Measurements from ENCODE around the gene RAMAC. TPM values are rescaled to one million over a fixed set of nuclear protein-coding genes. Genes with fewer than 3 reads are reported as not detected.
"Not testable (repeated sequence)": the region's sequence is repeated elsewhere in the genome, so short reads cannot be mapped to it uniquely, and the experiment has no call there.

RAMAC gene
- total and polyA plus RNA-seq, 2 of the 8 experiments (the other 6 are each of a cell fraction or from before 2014, with no cell fraction given), result 20.7 to 32.9 TPM

DNA sequence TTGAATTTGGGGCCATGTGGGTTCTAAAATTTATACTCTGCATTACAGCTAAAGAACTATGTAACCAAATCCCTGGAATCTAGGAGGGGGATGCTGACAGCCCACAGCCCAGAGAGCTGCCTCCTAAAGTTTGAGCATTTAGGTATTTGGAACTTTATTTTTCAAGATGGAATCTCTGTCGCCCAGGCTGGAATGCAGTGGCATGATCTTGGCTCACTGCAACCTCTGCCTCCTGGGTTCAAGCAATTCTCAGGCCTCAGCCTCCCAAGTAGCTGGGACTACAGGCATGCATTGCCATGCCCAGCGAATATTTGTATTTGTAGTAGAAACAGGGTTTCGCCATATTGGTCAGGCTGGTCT is 14.6 kb downstream of the RAMAC start:
- H3K27me3 ChIP-seq (replicated peaks in 1 of 4; ENCODE audit: control insufficient read depth in 3 of 4, extremely low read depth in 1 of 4, insufficient read depth in 3 of 4, low read length in 3 of 4); H2BK5ac ChIP-seq (ENCODE audit: low read depth, low read length); H3K36me3 ChIP-seq (ENCODE audit: control insufficient read depth in 2 of 4, insufficient read depth in 4 of 4, low read length in 3 of 4); H4K20me1 ChIP-seq (replicated peaks in 1 of 2; ENCODE audit: control insufficient read depth in 1 of 2, insufficient read depth in 2 of 2, low read length in 2 of 2); H2BK120ac ChIP-seq (replicated peaks; ENCODE audit: low read depth, low read length); H3K14ac ChIP-seq (ENCODE audit: insufficient read length); H2BK15ac ChIP-seq (ENCODE audit: low read length); H2BK20ac ChIP-seq (ENCODE audit: low read length); H3K56ac ChIP-seq (replicated peaks; ENCODE audit: insufficient read length, low read depth, low read length); H4K8ac ChIP-seq (ENCODE audit: extremely low read depth, insufficient read depth, low read length); H3K79me2 ChIP-seq (ENCODE audit: control insufficient read depth in 1 of 2, insufficient read depth in 2 of 2, low read length in 2 of 2); H2BK12ac ChIP-seq (ENCODE audit: low read depth, low read length); H4K5ac ChIP-seq (ENCODE audit: insufficient read length, low read depth, low read length); H3K4ac ChIP-seq (replicated peaks; ENCODE audit: insufficient read length, low read depth, low read length); H3K23ac ChIP-seq (ENCODE audit: insufficient read length); H3K4me1 ChIP-seq (replicated peaks in 1 of 4; ENCODE audit: control insufficient read depth in 3 of 4, insufficient read depth in 4 of 4, low read length in 3 of 4); H2AFZ ChIP-seq (ENCODE audit: low read length); H3K23me2 ChIP-seq (ENCODE audit: low read depth, low read length); H3K9ac ChIP-seq (replicated peaks in 1 of 4; ENCODE audit: extremely low read depth in 1 of 4, low read depth in 3 of 4, low read length in 3 of 4); H3K4me2 ChIP-seq (ENCODE audit: insufficient read depth in 1 of 2, low read depth in 2 of 2, low read length in 2 of 2); H3K18ac ChIP-seq (ENCODE audit: extremely low read depth, low read length); H2AK5ac ChIP-seq (ENCODE audit: low read depth, low read length); H3K9me3 ChIP-seq (ENCODE audit: insufficient read depth in 2 of 2, low read depth in 1 of 2, low read length in 1 of 2); FAIRE-seq; H4K91ac ChIP-seq (replicated peaks; ENCODE audit: insufficient read length, low read length); H3K27ac ChIP-seq (ENCODE audit: low read depth, low read length); H3K4me3 ChIP-seq (ENCODE audit: extremely low read depth in 1 of 4, insufficient read depth in 2 of 4, low read depth in 3 of 4, low read length in 4 of 4); H3K79me1 ChIP-seq (ENCODE audit: low read depth, low read length): not testable (repeated sequence)
- ChIA-PET CTCF (ENCODE audit: partially characterized antibody) (interaction anchor here (0.6 to 2.4 kb wide), 21 partner anchors 9 to 465 kb away, joined by 3 to 27 read pairs (median 4); partner anchors contain the start of genes AP3B2, C15orf40 and RAMAC), POLR2A (ENCODE audit: partially characterized antibody) (interaction anchor here (0.9 to 1.1 kb wide), 2 partner anchors 10 to 202 kb away, joined by 4 to 5 read pairs; no protein-coding TSS in a partner anchor)
- peak in 1 of 2 experiments; percentile 33 for DNase-seq (ENCODE audit: low read depth in 1 of 2, low spot score in 2 of 2)
- WGBS, 2 experiments (ENCODE audit: extremely low coverage in 1 of 2, insufficient coverage in 1 of 2, insufficient read length in 1 of 2, insufficient replicate concordance in 2 of 2, low coverage in 1 of 2, low lambda C conversion rate in 2 of 2, missing lambda C conversion rate in 1 of 2), result 89% methylated on average over 3 of the region's 3 CpGs; no CpG with 5 or more reads in 1 of the 2 experiments
